Panc1 (cell line): ENCODE data around the gene PTGR3. TPM values are rescaled to one million over a fixed set of nuclear protein-coding genes. Genes with fewer than 3 reads are reported as not detected.

Source experiments
- ATAC-seq: fragments of 200-7000 bp; cut with Tn5 transposase; 2 replicates; pipeline ENCODE4 v1.9.1; 2020; ENCODE audit warnings: mild to moderate bottlenecking, moderate library complexity
- BruUV-seq: library from RNA; stranded (reverse); fragments of 400-500 nt; replicated peaks from 2 replicates; lab custom pipeline; 2021; lab: Mats Ljungman, UMichigan
- CTCF ChIA-PET: fragments of 300-600 bp; sonication (Branson Sonifier 250); formaldehyde crosslinking; loops from one replicate; lab custom pipeline; 2022; ENCODE audit warnings: antibody characterized with exemption; lab: Charles Lee
- POLR2A ChIA-PET: fragments of 300-600 bp; sonication (Branson Sonifier 250); formaldehyde crosslinking; loops from one replicate; lab custom pipeline; 2022; ENCODE audit warnings: antibody characterized with exemption; lab: Charles Lee
- DNase-seq: peaks from one replicate; pipeline ENCODE4 v3.0.0-alpha.2; 2010; ENCODE audit warnings: low read depth, low spot score
- H3K27ac ChIP-seq: 2 replicates; pipeline ENCODE4 v1.5.1; 2011; ENCODE audit warnings: mild to moderate bottlenecking, low read length, inconsistent platforms
- H3K27me3 ChIP-seq: fragments of 200-500 bp; sonication (Bioruptor generic); 2 replicates; pipeline ENCODE4 v1.6.0; 2014; ENCODE audit warnings: low read length, inconsistent platforms; ENCODE audit not compliant: control insufficient read depth, insufficient read depth
- H3K36me3 ChIP-seq: fragments of 200-500 bp; sonication (Bioruptor generic); 2 replicates; pipeline ENCODE4 v1.5.1; 2014; ENCODE audit warnings: inconsistent platforms, mild to moderate bottlenecking, low read length, moderate library complexity; ENCODE audit not compliant: control insufficient read depth, insufficient read depth
- H3K4me1 ChIP-seq: 2 replicates; pipeline ENCODE4 v1.5.1; 2011; ENCODE audit warnings: inconsistent platforms, mild to moderate bottlenecking, low read length, moderate library complexity; ENCODE audit not compliant: control insufficient read depth, insufficient read depth
- H3K4me3 ChIP-seq, 2 experiments: 2 replicates each; pipeline ENCODE4 v1.5.1; 2011 to 2012; ENCODE audit warnings: low read depth in 2 of 2, low read length in 2 of 2, mild to moderate bottlenecking in 2 of 2, inconsistent platforms in 1 of 2, moderate library complexity in 1 of 2
- H3K9me3 ChIP-seq: fragments of 200-500 bp; sonication (Bioruptor generic); 2 replicates; pipeline ENCODE4 v1.5.1; 2014; ENCODE audit warnings: low read depth, mild to moderate bottlenecking, inconsistent platforms, low read length, moderate library complexity; ENCODE audit not compliant: control insufficient read depth, insufficient read depth
- POLR2AphosphoS5 ChIP-seq: IDR thresholded peaks from 2 replicates; pipeline ENCODE4 v1.6.1; 2012; ENCODE audit warnings: mild to moderate bottlenecking, low read depth, low read length, moderate library complexity
- SIN3A ChIP-seq: IDR thresholded peaks from 2 replicates; pipeline ENCODE4 v1.6.1; 2012; ENCODE audit warnings: low read depth, mild to moderate bottlenecking, low read length, moderate library complexity, borderline replicate concordance; ENCODE audit not compliant: insufficient read depth
- TCF7L2 ChIP-seq: IDR thresholded peaks from 2 replicates; pipeline ENCODE4 v1.6.1; 2011; ENCODE audit warnings: mild to moderate bottlenecking, low read depth, low read length, inconsistent platforms
- in situ Hi-C: cut with HindIII; loops from 2 replicates; pipeline ENCODE4 v1.10.0; 2016; ENCODE audit warnings: low sequenced_read_pairs, low pct_unique_long_range_greater_than_20kb
- intact Hi-C: fragments of 100-400 bp; cut with micrococcal nuclease; formaldehyde crosslinking; loops from one replicate; pipeline ENCODE4 v1.10.0; 2022; ENCODE audit not compliant: unreplicated experiment
- total RNA-seq: library from RNA; stranded (reverse); gene quantifications from one replicate; pipeline ENCODE4 v1.2.1, GENCODE V29; 2021; ENCODE audit not compliant: unreplicated experiment
- TF ChIP-seq, protein P1 (sequence below), 2 experiments: IDR thresholded peaks; 2 replicates each; pipeline ENCODE4 v1.6.1; 2011 to 2012; ENCODE audit warnings: low read depth in 2 of 2, control low read depth in 1 of 2, low read length in 1 of 2, mild to moderate bottlenecking in 1 of 2, moderate library complexity in 1 of 2; ENCODE audit not compliant: insufficient read depth in 1 of 2
- TF ChIP-seq, protein P2 (sequence below): fragments of 450-650 bp; IDR thresholded peaks from 2 replicates; pipeline ENCODE4 v1.5.1; 2017; ENCODE audit warnings: mild to moderate bottlenecking

PTGR3 gene
- total RNA-seq, 1 experiment from 2014 or later: 45.0 TPM

- H3K9me3 ChIP-seq: no peaks in the 10 kb centered on the region
- H3K27ac ChIP-seq: no peak overlapping the region
- TF ChIP-seq, protein P1, sequence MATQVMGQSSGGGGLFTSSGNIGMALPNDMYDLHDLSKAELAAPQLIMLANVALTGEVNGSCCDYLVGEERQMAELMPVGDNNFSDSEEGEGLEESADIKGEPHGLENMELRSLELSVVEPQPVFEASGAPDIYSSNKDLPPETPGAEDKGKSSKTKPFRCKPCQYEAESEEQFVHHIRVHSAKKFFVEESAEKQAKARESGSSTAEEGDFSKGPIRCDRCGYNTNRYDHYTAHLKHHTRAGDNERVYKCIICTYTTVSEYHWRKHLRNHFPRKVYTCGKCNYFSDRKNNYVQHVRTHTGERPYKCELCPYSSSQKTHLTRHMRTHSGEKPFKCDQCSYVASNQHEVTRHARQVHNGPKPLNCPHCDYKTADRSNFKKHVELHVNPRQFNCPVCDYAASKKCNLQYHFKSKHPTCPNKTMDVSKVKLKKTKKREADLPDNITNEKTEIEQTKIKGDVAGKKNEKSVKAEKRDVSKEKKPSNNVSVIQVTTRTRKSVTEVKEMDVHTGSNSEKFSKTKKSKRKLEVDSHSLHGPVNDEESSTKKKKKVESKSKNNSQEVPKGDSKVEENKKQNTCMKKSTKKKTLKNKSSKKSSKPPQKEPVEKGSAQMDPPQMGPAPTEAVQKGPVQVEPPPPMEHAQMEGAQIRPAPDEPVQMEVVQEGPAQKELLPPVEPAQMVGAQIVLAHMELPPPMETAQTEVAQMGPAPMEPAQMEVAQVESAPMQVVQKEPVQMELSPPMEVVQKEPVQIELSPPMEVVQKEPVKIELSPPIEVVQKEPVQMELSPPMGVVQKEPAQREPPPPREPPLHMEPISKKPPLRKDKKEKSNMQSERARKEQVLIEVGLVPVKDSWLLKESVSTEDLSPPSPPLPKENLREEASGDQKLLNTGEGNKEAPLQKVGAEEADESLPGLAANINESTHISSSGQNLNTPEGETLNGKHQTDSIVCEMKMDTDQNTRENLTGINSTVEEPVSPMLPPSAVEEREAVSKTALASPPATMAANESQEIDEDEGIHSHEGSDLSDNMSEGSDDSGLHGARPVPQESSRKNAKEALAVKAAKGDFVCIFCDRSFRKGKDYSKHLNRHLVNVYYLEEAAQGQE (IDR thresholded peaks at IDR 0.05; ENCODE audit: insufficient read depth in 1 of 2, low read depth in 2 of 2, low read length in 1 of 2): no peak
- TF ChIP-seq SIN3A (no peak), TCF7L2 (no peak), POLR2AphosphoS5 (no peak)
- TF ChIP-seq, protein P2, sequence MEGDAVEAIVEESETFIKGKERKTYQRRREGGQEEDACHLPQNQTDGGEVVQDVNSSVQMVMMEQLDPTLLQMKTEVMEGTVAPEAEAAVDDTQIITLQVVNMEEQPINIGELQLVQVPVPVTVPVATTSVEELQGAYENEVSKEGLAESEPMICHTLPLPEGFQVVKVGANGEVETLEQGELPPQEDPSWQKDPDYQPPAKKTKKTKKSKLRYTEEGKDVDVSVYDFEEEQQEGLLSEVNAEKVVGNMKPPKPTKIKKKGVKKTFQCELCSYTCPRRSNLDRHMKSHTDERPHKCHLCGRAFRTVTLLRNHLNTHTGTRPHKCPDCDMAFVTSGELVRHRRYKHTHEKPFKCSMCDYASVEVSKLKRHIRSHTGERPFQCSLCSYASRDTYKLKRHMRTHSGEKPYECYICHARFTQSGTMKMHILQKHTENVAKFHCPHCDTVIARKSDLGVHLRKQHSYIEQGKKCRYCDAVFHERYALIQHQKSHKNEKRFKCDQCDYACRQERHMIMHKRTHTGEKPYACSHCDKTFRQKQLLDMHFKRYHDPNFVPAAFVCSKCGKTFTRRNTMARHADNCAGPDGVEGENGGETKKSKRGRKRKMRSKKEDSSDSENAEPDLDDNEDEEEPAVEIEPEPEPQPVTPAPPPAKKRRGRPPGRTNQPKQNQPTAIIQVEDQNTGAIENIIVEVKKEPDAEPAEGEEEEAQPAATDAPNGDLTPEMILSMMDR: no peak
- H3K4me3 ChIP-seq: no peak overlapping the region
- no TSS peak for BruUV-seq
- ATAC-seq (no peak), DNase-seq (no peak)
- in situ Hi-C loops: no loop called here
- no peaks in the 10 kb centered on the region for H3K27me3 ChIP-seq
- intact Hi-C loops: no loop called here
- H3K36me3 ChIP-seq: no peaks in the 10 kb centered on the region
- ChIA-PET POLR2A (no interaction called here), CTCF (no interaction called here)
- H3K4me1 ChIP-seq: 0 out of 2 replicates have a peak, but pooled peaks cover 3% of the 10 kb centered on the region
Measured at GRCh38 chr18:75220551-75221355, 11.8 kb upstream of the PTGR3 start.

GRCh38 chr18:75219745-75220375, 10.9 kb upstream of the PTGR3 start:
- Histone ChIP-seq H3K4me3 (no peak overlapping the region), H3K36me3 (no peaks in the 10 kb centered on the region), H3K4me1 (0 out of 2 replicates have a peak, but pooled peaks cover 3% of the 10 kb centered on the region), H3K9me3 (no peaks in the 10 kb centered on the region), H3K27ac (no peak overlapping the region), H3K27me3 (no peaks in the 10 kb centered on the region)
- no TSS peak for BruUV-seq
- CTCF ChIA-PET: no interaction called here
- in situ Hi-C loops: no loop called here
- POLR2A ChIA-PET: no interaction called here
- TF ChIP-seq, protein P2: no peak
- TF ChIP-seq SIN3A (no peak), POLR2AphosphoS5 (no peak)
- TF ChIP-seq, protein P1 (IDR thresholded peaks at IDR 0.05; ENCODE audit: insufficient read depth in 1 of 2, low read depth in 2 of 2, low read length in 1 of 2): no peak
- ATAC-seq: no peak
- DNase-seq: no peak
- intact Hi-C loops: loop anchor here (10.0 kb wide), 1 partner anchor 565 kb away; no protein-coding TSS in a partner anchor
